Tibial nerve (tissue), 4 donors: ENCODE results near the gene ZSWIM6. TPM values are rescaled to one million over a fixed set of nuclear protein-coding genes. Genes with fewer than 3 reads are reported as not detected.

ENCODE experiments used
- DNase-seq, 2 donors: peaks; one replicate each; pipeline ENCODE4 v3.0.0-alpha.2; 2019; ENCODE audit warnings: low spot score in 2 of 2
- H3K27ac ChIP-seq, 4 donors: fragments of 200-600 bp; sonication (generic) in 3 of 4; one replicate each; pipeline ENCODE4 v1.5.1; 2017 to 2019; ENCODE audit warnings: mild to moderate bottlenecking in 1 of 4
- H3K27me3 ChIP-seq, 2 donors: fragments of 200-600 bp; sonication (generic) in 1 of 2; one replicate each; pipeline versions ENCODE4 v1.5.1 to v1.6.0; 2017 to 2019
- H3K36me3 ChIP-seq, 3 donors: fragments of 200-600 bp; sonication (generic); one replicate each; pipeline ENCODE4 v1.5.1; 2018 to 2019
- H3K4me1 ChIP-seq, 4 donors: fragments of 200-600 bp; sonication (generic) in 3 of 4; one replicate each; pipeline ENCODE4 v1.5.1; 2017 to 2019
- H3K4me3 ChIP-seq, 4 donors: fragments of 200-600 bp; sonication (generic) in 3 of 4; one replicate each; pipeline ENCODE4 v1.5.1; 2017 to 2019; ENCODE audit warnings: mild to moderate bottlenecking in 1 of 4, moderate library complexity in 1 of 4
- H3K9me3 ChIP-seq, 4 donors: fragments of 200-600 bp; sonication (generic) in 3 of 4; one replicate each; pipeline ENCODE4 v1.5.1; 2017 to 2019
- CTCF ChIP-seq, 5 experiments: fragments of 200-600 bp in 3 of 5; fragments of 450-650 bp in 2 of 5; sonication (generic) in 3 of 5; IDR thresholded peaks; one replicate each; pipeline ENCODE4 v1.5.1; 2016 to 2019; ENCODE audit warnings: antibody characterized with exemption in 5 of 5, mild to moderate bottlenecking in 3 of 5, moderate library complexity in 2 of 5
- EP300 ChIP-seq, 2 donors: sonication (generic); formaldehyde crosslinking; IDR thresholded peaks; one replicate each; pipeline ENCODE4 v1.6.1; 2017; ENCODE audit warnings: antibody characterized with exemption in 2 of 2, mild to moderate bottlenecking in 1 of 2
- POLR2A ChIP-seq, 2 donors: fragments of 450-650 bp; IDR thresholded peaks; one replicate each; pipeline ENCODE4 v1.6.1; 2017; ENCODE audit warnings: antibody characterized with exemption in 2 of 2, mild to moderate bottlenecking in 2 of 2, moderate library complexity in 2 of 2
- WGBS, 2 donors: methylation state at CpG; one replicate each; pipeline ENCODE4 v1.1.5; 2018; 5-methylcytosine and 5-hydroxymethylcytosine counted together
- total RNA-seq, 4 donors: library from RNA; depleted of rRNA; stranded (reverse); fragments of >200 nt; gene quantifications; one replicate each; pipeline ENCODE4 v1.1.0, GENCODE V29; 2016

Gene ZSWIM6
- total RNA-seq, 4 donors from 2014 or later = 10.6 to 15.5 (median 13.7) TPM

- DNase-seq = no peak
- no peak for TF ChIP-seq EP300 (IDR thresholded peaks at IDR 0.05)
- TF ChIP-seq CTCF (IDR thresholded peaks at IDR 0.05) = no peak
- TF ChIP-seq POLR2A (IDR thresholded peaks at IDR 0.05) = no peak
- Histone ChIP-seq H3K4me1 (peaks cover 0 to 7% (median 0%) of the 10 kb centered on the region in 4 donors), H3K4me3 (no peak overlapping the region), H3K9me3 (no peaks in the 10 kb centered on the region), H3K27me3 (no peaks in the 10 kb centered on the region), H3K36me3 (no peaks in the 10 kb centered on the region), H3K27ac (no peak overlapping the region)
- WGBS, 2 donors = 81 to 83% methylated on average over 5 of the region's 5 CpGs
Observed at GRCh38 chr5:61309115-61309514, 22.9 kb upstream of the ZSWIM6 start.

DNA sequence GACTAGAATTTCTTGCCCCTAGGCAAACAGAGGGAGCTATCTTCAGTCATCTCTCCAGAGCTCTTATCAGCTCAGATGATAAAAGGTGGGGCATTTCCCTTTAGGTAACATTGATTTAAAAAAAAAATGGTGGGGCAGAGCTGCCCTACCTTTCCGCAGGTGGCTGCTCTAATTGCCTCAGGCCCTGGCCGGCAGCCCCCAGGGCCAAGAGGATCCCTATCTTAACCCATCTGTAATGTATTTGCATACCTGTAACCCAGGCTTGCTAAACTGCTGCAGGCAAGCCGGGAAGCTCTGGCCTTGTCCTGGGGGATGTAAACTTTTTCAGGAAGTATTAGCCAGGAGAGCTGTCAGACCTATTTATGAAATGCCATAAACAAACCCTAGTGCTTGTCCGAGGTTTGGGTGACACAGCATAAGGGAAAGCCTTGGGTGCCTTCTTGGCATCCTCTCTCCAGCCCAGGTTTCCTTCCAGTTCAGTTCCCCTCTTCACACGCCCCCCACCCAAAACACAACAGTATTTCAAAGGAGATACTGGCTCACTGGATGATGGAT lies 20.9 kb upstream of the ZSWIM6 start:
- no peaks in the 10 kb centered on the region for H3K9me3 ChIP-seq
- no peak overlapping the region for H3K27ac ChIP-seq
- DNase-seq = no peak
- H3K27me3 ChIP-seq = no peaks in the 10 kb centered on the region
- H3K4me1 ChIP-seq = peaks cover 0 to 16% (median 2%) of the 10 kb centered on the region in 4 donors
- H3K4me3 ChIP-seq = no peak overlapping the region
- no peaks in the 10 kb centered on the region for H3K36me3 ChIP-seq
- WGBS, 2 donors = 81 to 90% methylated on average over 5 of the region's 5 CpGs
- no peak for TF ChIP-seq CTCF (IDR thresholded peaks at IDR 0.05)
- TF ChIP-seq POLR2A (IDR thresholded peaks at IDR 0.05) = no peak
- no peak for TF ChIP-seq EP300 (IDR thresholded peaks at IDR 0.05)

DNA sequence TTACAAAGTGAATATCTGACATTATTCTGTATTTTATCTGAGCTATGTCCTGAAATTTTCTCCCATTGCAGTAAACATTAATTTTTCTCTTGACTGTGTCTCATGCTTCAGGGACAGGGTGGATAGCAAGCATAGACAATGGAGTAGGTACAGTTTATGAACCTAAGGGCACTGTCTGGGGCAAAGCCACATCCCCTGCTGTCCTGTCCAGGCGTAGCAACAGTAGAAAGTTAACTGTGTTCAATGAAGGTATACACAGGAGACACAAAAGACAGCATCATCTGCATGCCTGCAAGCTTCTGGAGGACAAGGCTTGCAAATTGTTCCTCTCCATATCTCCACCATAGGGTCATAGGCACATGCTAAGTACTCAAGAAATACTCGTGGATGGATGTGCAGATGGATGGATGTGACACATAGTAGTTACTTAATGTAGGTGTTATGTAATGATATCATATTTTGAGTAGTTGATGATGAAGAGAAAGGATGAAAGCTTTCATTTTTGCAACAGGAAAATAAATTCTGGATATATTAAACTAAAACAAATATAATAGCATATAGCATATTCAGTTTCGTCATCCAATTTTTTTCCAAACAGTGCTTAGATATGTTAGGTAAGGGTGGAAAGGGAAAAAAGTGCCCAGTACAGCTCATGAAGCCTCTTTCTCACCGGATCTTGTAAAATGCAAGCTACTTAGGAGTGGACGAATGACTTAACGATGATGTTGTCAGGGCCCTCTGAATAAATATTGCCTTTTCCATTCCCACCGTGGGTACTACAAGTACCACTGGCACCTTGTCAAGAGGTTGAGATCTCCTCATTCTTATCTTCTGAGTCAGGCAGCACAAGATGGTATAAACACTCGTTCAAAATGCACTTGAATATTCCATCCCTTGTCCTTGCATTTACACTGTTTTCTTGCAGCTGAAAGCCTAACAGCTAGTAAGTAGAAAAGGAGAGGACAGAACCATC lies 19.9 kb upstream of the ZSWIM6 start:
- Histone ChIP-seq H3K36me3 (no peaks in the 10 kb centered on the region), H3K4me1 (peaks cover 0 to 16% (median 2%) of the 10 kb centered on the region in 4 donors), H3K9me3 (no peaks in the 10 kb centered on the region), H3K27me3 (no peaks in the 10 kb centered on the region), H3K4me3 (no peak overlapping the region), H3K27ac (no peak overlapping the region)
- TF ChIP-seq CTCF (IDR thresholded peaks at IDR 0.05) = no peak
- no peak for DNase-seq
- 76 to 77% methylated on average over 8 of the region's 8 CpGs for WGBS, 2 donors

GRCh38 chr5:61313960-61314681 lies 17.9 kb upstream of the ZSWIM6 start:
- DNase-seq = no peak
- no peaks in the 10 kb centered on the region for H3K36me3 ChIP-seq
- no peaks in the 10 kb centered on the region for H3K27me3 ChIP-seq
- peaks cover 0 to 25% (median 2%) of the 10 kb centered on the region in 4 donors for H3K4me1 ChIP-seq
- H3K9me3 ChIP-seq = no peaks in the 10 kb centered on the region
- no peak overlapping the region for H3K4me3 ChIP-seq
- WGBS, 2 donors = 40 to 55% methylated on average over 1 of the region's 1 CpG
- TF ChIP-seq EP300 (IDR thresholded peaks at IDR 0.05) (no peak), CTCF (IDR thresholded peaks at IDR 0.05) (no peak)
- peak overlapping the region in 1 of 4 donors; percentile 10 for H3K27ac ChIP-seq
